HepG2 (cell line): ENCODE results near the gene PXMP4. TPM values are rescaled to one million over a fixed set of nuclear protein-coding genes. Genes with fewer than 3 reads are reported as not detected.

ENCODE experiments used
- BATF2 ChIP-seq: sonication (generic); formaldehyde crosslinking; IDR thresholded peaks from 2 replicates; pipeline ENCODE4 v1.8.0; 2022; ENCODE audit warnings: mild to moderate bottlenecking, missing genetic modification reagents, moderate library complexity
- FOSL1 ChIP-seq: sonication (generic); formaldehyde crosslinking; IDR thresholded peaks from 2 replicates; pipeline ENCODE4 v1.9.0; 2021; ENCODE audit warnings: missing genetic modification reagents, borderline replicate concordance
- HDAC2 ChIP-seq: sonication (generic); formaldehyde crosslinking; IDR thresholded peaks from 2 replicates; pipeline ENCODE4 v1.4.0; 2020; ENCODE audit warnings: missing genetic modification reagents
- HHEX ChIP-seq: IDR thresholded peaks from 2 replicates; pipeline ENCODE4 v1.6.1; 2016; ENCODE audit warnings: control low read depth
- HNRNPL ChIP-seq: fragments of 200-400 bp; formaldehyde crosslinking; IDR thresholded peaks from 2 replicates; pipeline ENCODE4 v1.6.1; 2017; ENCODE audit warnings: mild to moderate bottlenecking, low read depth, low read length
- MTF1 ChIP-seq: sonication (generic); formaldehyde crosslinking; IDR thresholded peaks from 2 replicates; pipeline ENCODE4 v1.5.0; 2020; ENCODE audit warnings: missing genetic modification reagents
- MYPOP ChIP-seq: sonication (generic); formaldehyde crosslinking; IDR thresholded peaks from 2 replicates; pipeline ENCODE4 v1.8.1; 2023; ENCODE audit warnings: mild to moderate bottlenecking, moderate library complexity, missing genetic modification reagents
- NCOA1 ChIP-seq: sonication (generic); formaldehyde crosslinking; IDR thresholded peaks from 2 replicates; pipeline ENCODE4 v1.9.0; 2021; ENCODE audit warnings: missing genetic modification reagents
- NCOR1 ChIP-seq: fragments of 200-600 bp; sonication (generic); IDR thresholded peaks from 2 replicates; pipeline ENCODE4 v1.7.0; 2017; ENCODE audit warnings: antibody characterized with exemption, low read length, borderline replicate concordance
- SMC3 ChIP-seq: IDR thresholded peaks from 2 replicates; pipeline ENCODE4 v1.6.1; 2011; ENCODE audit warnings: low read length, improper control_type of control experiment
- TRIM24 ChIP-seq: sonication (generic); formaldehyde crosslinking; IDR thresholded peaks from 2 replicates; pipeline ENCODE4 v1.8.0; 2022; ENCODE audit warnings: mild to moderate bottlenecking, missing genetic modification reagents
- YEATS2 ChIP-seq: sonication (generic); formaldehyde crosslinking; IDR thresholded peaks from 2 replicates; pipeline ENCODE4 v1.4.0; 2020; ENCODE audit warnings: missing genetic modification reagents, borderline replicate concordance
- ZFAT ChIP-seq: sonication (generic); formaldehyde crosslinking; conservative IDR thresholded peaks from 2 replicates; pipeline ENCODE4 v1.8.1; 2023; ENCODE audit warnings: missing genetic modification reagents, inconsistent platforms
- ZFP90 ChIP-seq: sonication (generic); formaldehyde crosslinking; IDR thresholded peaks from 2 replicates; pipeline ENCODE4 v1.8.0; 2022; ENCODE audit warnings: missing genetic modification reagents, mild to moderate bottlenecking, inconsistent platforms, borderline replicate concordance
- ZNF101 ChIP-seq: sonication (generic); formaldehyde crosslinking; IDR thresholded peaks from 2 replicates; pipeline ENCODE4 v1.4.0; 2020; ENCODE audit warnings: mild to moderate bottlenecking, low read depth, missing genetic modification reagents, borderline replicate concordance
- ZNF143 ChIP-seq: sonication (generic); formaldehyde crosslinking; IDR thresholded peaks from 2 replicates; pipeline ENCODE4 v1.4.0; 2020; ENCODE audit warnings: missing genetic modification reagents
- ZNF205 ChIP-seq: IDR thresholded peaks from 2 replicates; pipeline ENCODE4 v1.6.1; 2018; ENCODE audit warnings: missing biosample characterization, missing genetic modification reagents
- ZNF253 ChIP-seq: sonication (generic); formaldehyde crosslinking; IDR thresholded peaks from 2 replicates; pipeline ENCODE4 v1.8.0; 2022; ENCODE audit warnings: mild to moderate bottlenecking, missing genetic modification reagents, borderline replicate concordance
- ZNF292 ChIP-seq: sonication (generic); formaldehyde crosslinking; IDR thresholded peaks from 2 replicates; pipeline ENCODE4 v1.8.1; 2022; ENCODE audit warnings: mild to moderate bottlenecking, low read depth, missing genetic modification reagents, borderline replicate concordance
- ZNF546 ChIP-seq: sonication (generic); formaldehyde crosslinking; conservative IDR thresholded peaks from 2 replicates; pipeline ENCODE4 v1.8.1; 2023; ENCODE audit warnings: mild to moderate bottlenecking, missing genetic modification reagents
- ZNF563 ChIP-seq: sonication (generic); formaldehyde crosslinking; IDR thresholded peaks from 2 replicates; pipeline ENCODE4 v1.8.0; 2022; ENCODE audit warnings: mild to moderate bottlenecking, moderate library complexity, missing genetic modification reagents
- ZNF644 ChIP-seq: IDR thresholded peaks from 2 replicates; pipeline ENCODE4 v1.6.1; 2016; ENCODE audit warnings: low read depth
- ZNF749 ChIP-seq: sonication (generic); formaldehyde crosslinking; IDR thresholded peaks from 2 replicates; pipeline ENCODE4 v1.8.0; 2022; ENCODE audit warnings: mild to moderate bottlenecking, missing genetic modification reagents, moderate library complexity, borderline replicate concordance
- ZNF788 ChIP-seq: sonication (generic); formaldehyde crosslinking; IDR thresholded peaks from 2 replicates; pipeline ENCODE4 v1.5.0; 2020; ENCODE audit warnings: mild to moderate bottlenecking, missing genetic modification reagents, borderline replicate concordance
- polyA plus RNA-seq, 8 experiments: library from polyadenylated mRNA; depleted of rRNA in 3 of 8; stranded (reverse) in 7 of 8; unstranded in 1 of 8; fragments of >200 nt; fragmentation: Illumina TruSeq in 4 of 8; extraction: Trizol in 4 of 8; gene quantifications; 2 replicates each; pipeline versions ENCODE4 v1.2.1 to v1.2.3, GENCODE V29; 2011 to 2016; ENCODE audit warnings: low read depth in 4 of 8, missing spikeins in 1 of 8, mixed read lengths in 1 of 8; ENCODE audit not compliant: insufficient read depth in 1 of 8
- total RNA-seq, 5 experiments: library from RNA; depleted of rRNA; stranded (reverse); fragments of >200 nt; fragmentation: Illumina TruSeq; extraction: Trizol; gene quantifications; 2 replicates each; pipeline ENCODE4 v1.2.3, GENCODE V29; 2016; ENCODE audit warnings: low read depth in 1 of 5
- TF ChIP-seq, protein P1 (sequence below): sonication (generic); formaldehyde crosslinking; IDR thresholded peaks from 2 replicates; pipeline ENCODE4 v1.4.0; 2020; ENCODE audit warnings: missing genetic modification reagents
- TF ChIP-seq, protein P2 (sequence below): sonication (generic); formaldehyde crosslinking; IDR thresholded peaks from 2 replicates; pipeline ENCODE4 v1.8.0; 2022; ENCODE audit warnings: low read depth, missing genetic modification reagents

The PXMP4 gene
- total and polyA plus RNA-seq, 2 of the 13 experiments (the other 11 are each of a cell fraction or from before 2014, with no cell fraction given), result not detected

- TF ChIP-seq, protein P1, sequence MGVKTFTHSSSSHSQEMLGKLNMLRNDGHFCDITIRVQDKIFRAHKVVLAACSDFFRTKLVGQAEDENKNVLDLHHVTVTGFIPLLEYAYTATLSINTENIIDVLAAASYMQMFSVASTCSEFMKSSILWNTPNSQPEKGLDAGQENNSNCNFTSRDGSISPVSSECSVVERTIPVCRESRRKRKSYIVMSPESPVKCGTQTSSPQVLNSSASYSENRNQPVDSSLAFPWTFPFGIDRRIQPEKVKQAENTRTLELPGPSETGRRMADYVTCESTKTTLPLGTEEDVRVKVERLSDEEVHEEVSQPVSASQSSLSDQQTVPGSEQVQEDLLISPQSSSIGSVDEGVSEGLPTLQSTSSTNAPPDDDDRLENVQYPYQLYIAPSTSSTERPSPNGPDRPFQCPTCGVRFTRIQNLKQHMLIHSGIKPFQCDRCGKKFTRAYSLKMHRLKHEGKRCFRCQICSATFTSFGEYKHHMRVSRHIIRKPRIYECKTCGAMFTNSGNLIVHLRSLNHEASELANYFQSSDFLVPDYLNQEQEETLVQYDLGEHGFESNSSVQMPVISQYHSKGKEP, result no peak
- no peak for TF ChIP-seq ZNF101 (CRISPR knock-in tag)
- peak; percentile 79; the same call in 1 of the 2 replicates for TF ChIP-seq ZFAT (CRISPR knock-in tag)
- peak; percentile 92 for TF ChIP-seq ZFP90
- peak; percentile 23; the same call in 1 of the 2 replicates for TF ChIP-seq TRIM24 (CRISPR knock-in tag)
- peak; percentile 74 for TF ChIP-seq ZNF143
- peak; percentile 98 for TF ChIP-seq ZNF749 (CRISPR knock-in tag)
- TF ChIP-seq BATF2 (CRISPR knock-in tag), result peak; percentile 91
- TF ChIP-seq, protein P2, sequence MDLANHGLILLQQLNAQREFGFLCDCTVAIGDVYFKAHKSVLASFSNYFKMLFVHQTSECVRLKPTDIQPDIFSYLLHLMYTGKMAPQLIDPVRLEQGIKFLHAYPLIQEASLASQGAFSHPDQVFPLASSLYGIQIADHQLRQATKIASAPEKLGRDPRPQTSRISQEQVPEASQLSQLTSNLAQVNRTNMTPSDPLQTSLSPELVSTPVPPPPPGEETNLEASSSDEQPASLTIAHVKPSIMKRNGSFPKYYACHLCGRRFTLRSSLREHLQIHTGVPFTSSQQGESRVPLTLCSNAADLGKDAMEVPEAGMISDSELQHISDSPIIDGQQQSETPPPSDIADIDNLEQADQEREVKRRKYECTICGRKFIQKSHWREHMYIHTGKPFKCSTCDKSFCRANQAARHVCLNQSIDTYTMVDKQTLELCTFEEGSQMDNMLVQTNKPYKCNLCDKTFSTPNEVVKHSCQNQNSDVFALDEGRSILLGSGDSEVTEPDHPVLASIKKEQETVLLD (CRISPR knock-in tag), result peak; percentile 84
- peak; percentile 78; the same call in 1 of the 2 replicates for TF ChIP-seq ZNF253 (CRISPR knock-in tag)
- TF ChIP-seq YEATS2 (CRISPR knock-in tag), result peak; percentile 73; the same call in 1 of the 2 replicates
- peak; percentile 94 for TF ChIP-seq ZNF563
- no peak for TF ChIP-seq NCOR1
- peak; percentile 63; the same call in 1 of the 2 replicates for TF ChIP-seq HDAC2 (CRISPR knock-in tag)
- TF ChIP-seq ZNF644 (CRISPR knock-in tag), result no peak
- 0 out of 2 replicates have a peak, but pooled peaks have one; percentile 87 for TF ChIP-seq NCOA1 (CRISPR knock-in tag)
- peak; percentile 83; the same call in 1 of the 2 replicates for TF ChIP-seq ZNF546 (CRISPR knock-in tag)
- 0 out of 2 replicates have a peak, but pooled peaks have one; percentile 31 for TF ChIP-seq ZNF292
- peak; percentile 84 for TF ChIP-seq MYPOP (CRISPR knock-in tag)
- TF ChIP-seq SMC3, result no peak
- TF ChIP-seq HNRNPL, result peak; percentile 43; the same call in 1 of the 2 replicates
- no peak for TF ChIP-seq MTF1 (CRISPR knock-in tag)
- TF ChIP-seq HHEX (CRISPR knock-in tag), result no peak
- TF ChIP-seq FOSL1, result no peak
- TF ChIP-seq ZNF205 (CRISPR knock-in tag), result 0 out of 2 replicates have a peak, but pooled peaks have one; percentile 88
- TF ChIP-seq ZNF788 (CRISPR knock-in tag), result peak; percentile 97
Measured at GRCh38 chr20:33663161-33664084, 56.7 kb downstream of the PXMP4 start (continued).
